Astrocyte (in vitro differentiated cells and primary cell): Measurements from ENCODE around the gene NUMA1. TPM values are rescaled to one million over a fixed set of nuclear protein-coding genes. Genes with fewer than 3 reads are reported as not detected.

Experiments
- DNase-seq: peaks from one replicate; pipeline ENCODE4 v3.0.0-alpha.2; 2010; ENCODE audit warnings: low read depth
- FAIRE-seq: peaks from 2 replicates; lab custom pipeline; 2011; peaks lifted over from hg19 to GRCh38; lab: Jason Lieb, UNC
- H2AFZ ChIP-seq: 2 replicates; pipeline ENCODE4 v1.6.0; 2012; ENCODE audit warnings: low read depth, low read length, inconsistent platforms
- H3K27ac ChIP-seq: 2 replicates; pipeline ENCODE4 v1.5.1; 2011; ENCODE audit warnings: low read depth, low read length, inconsistent platforms
- H3K27me3 ChIP-seq: 2 replicates; pipeline ENCODE4 v1.6.0; 2011; ENCODE audit warnings: low read length, inconsistent platforms; ENCODE audit not compliant: insufficient read depth
- H3K36me3 ChIP-seq: 2 replicates; pipeline ENCODE4 v1.5.1; 2011; ENCODE audit warnings: low read length, inconsistent platforms; ENCODE audit not compliant: insufficient read depth
- H3K4me1 ChIP-seq: 2 replicates; pipeline ENCODE4 v1.5.1; 2011; ENCODE audit warnings: low read length, inconsistent platforms; ENCODE audit not compliant: insufficient read depth
- H3K4me2 ChIP-seq: 2 replicates; pipeline ENCODE4 v1.6.0; 2012; ENCODE audit warnings: low read length, inconsistent platforms
- H3K4me3 ChIP-seq: 2 replicates; pipeline ENCODE4 v1.5.1; 2011; ENCODE audit warnings: low read depth, mild to moderate bottlenecking, low read length, inconsistent platforms; ENCODE audit not compliant: insufficient read depth
- H3K79me2 ChIP-seq: 2 replicates; pipeline ENCODE4 v1.6.0; 2012; ENCODE audit warnings: mild to moderate bottlenecking, low read length, inconsistent platforms; ENCODE audit not compliant: insufficient read depth
- H3K9ac ChIP-seq: 2 replicates; pipeline ENCODE4 v1.6.0; 2012; ENCODE audit warnings: mild to moderate bottlenecking, low read length, inconsistent platforms
- H3K9me3 ChIP-seq: 2 replicates; pipeline ENCODE4 v1.5.1; 2012; ENCODE audit warnings: low read depth, mild to moderate bottlenecking, low read length, inconsistent platforms; ENCODE audit not compliant: insufficient read depth
- H4K20me1 ChIP-seq: 2 replicates; pipeline ENCODE4 v1.6.0; 2012; ENCODE audit warnings: low read length, inconsistent platforms; ENCODE audit not compliant: insufficient read depth
- H3K27ac Mint-ChIP-seq: one replicate; pipeline ENCODE4 v1.8.0; 2021; ENCODE audit warnings: mild to moderate bottlenecking, mixed read lengths; ENCODE audit not compliant: unreplicated experiment
- H3K27me3 Mint-ChIP-seq: one replicate; pipeline ENCODE4 v1.8.0; 2021; ENCODE audit warnings: low read depth, mixed read lengths; ENCODE audit not compliant: unreplicated experiment
- H3K36me3 Mint-ChIP-seq: one replicate; pipeline ENCODE4 v1.8.0; 2021; ENCODE audit warnings: low read depth, mixed read lengths; ENCODE audit not compliant: unreplicated experiment
- H3K4me1 Mint-ChIP-seq: one replicate; pipeline ENCODE4 v1.8.0; 2021; ENCODE audit warnings: low read depth, mixed read lengths; ENCODE audit not compliant: unreplicated experiment
- H3K4me3 Mint-ChIP-seq: one replicate; pipeline ENCODE4 v1.8.0; 2021; ENCODE audit warnings: mild to moderate bottlenecking, moderate library complexity, mixed read lengths; ENCODE audit not compliant: unreplicated experiment
- H3K9me3 Mint-ChIP-seq: one replicate; pipeline ENCODE4 v1.8.0; 2021; ENCODE audit warnings: mild to moderate bottlenecking, mixed read lengths; ENCODE audit not compliant: unreplicated experiment
- CTCF ChIP-seq: IDR thresholded peaks from 2 replicates; pipeline ENCODE4 v1.5.1; 2011; ENCODE audit warnings: low read depth, mild to moderate bottlenecking, inconsistent platforms, low read length, moderate library complexity; ENCODE audit not compliant: insufficient read depth
- EZH2 ChIP-seq: IDR thresholded peaks from 2 replicates; pipeline ENCODE4 v1.6.1; 2012; ENCODE audit warnings: mild to moderate bottlenecking, low read length, inconsistent platforms; ENCODE audit not compliant: insufficient read depth
- total RNA-seq: library from RNA; stranded (reverse); gene quantifications from 2 replicates; pipeline ENCODE4 v1.2.1, GENCODE V29; 2021

The NUMA1 gene
- total RNA-seq, 1 donor from 2014 or later = 111 TPM

- Histone ChIP-seq H3K9me3 (no peaks in the 10 kb centered on the region), H3K4me2 (no peak overlapping the region), H3K27ac (peak overlapping the region; percentile 32), H4K20me1 (no peaks in the 10 kb centered on the region), H2AFZ (no peak overlapping the region), H3K4me3 (no peak overlapping the region), H3K4me1 (no peaks in the 10 kb centered on the region), H3K36me3 (peaks cover 4% of the 10 kb centered on the region), H3K9ac (no peak overlapping the region), H3K79me2 (peaks cover 80% of the 10 kb centered on the region), H3K27me3 (no peaks in the 10 kb centered on the region)
- no peaks in the 10 kb centered on the region for H3K27me3 Mint-ChIP-seq
- no peak overlapping the region for H3K4me3 Mint-ChIP-seq
- DNase-seq (peak; percentile 44), FAIRE-seq (no peak)
- peak overlapping the region; percentile 43 for H3K27ac Mint-ChIP-seq
- no peaks in the 10 kb centered on the region for H3K36me3 Mint-ChIP-seq
- peaks cover 10% of the 10 kb centered on the region for H3K4me1 Mint-ChIP-seq
- no peak for TF ChIP-seq EZH2
- TF ChIP-seq CTCF = no peak
- no peaks in the 10 kb centered on the region for H3K9me3 Mint-ChIP-seq
Observed at GRCh38 chr11:72058416-72059034, 21.8 kb downstream of the NUMA1 start.

GRCh38 chr11:72048766-72049460, 31.4 kb downstream of the NUMA1 start:
- Histone ChIP-seq H3K9ac (no peak overlapping the region), H3K4me1 (no peaks in the 10 kb centered on the region), H3K4me3 (no peak overlapping the region), H3K79me2 (peaks cover 74% of the 10 kb centered on the region), H3K36me3 (peaks cover 5% of the 10 kb centered on the region), H3K4me2 (no peak overlapping the region), H3K27ac (no peak overlapping the region), H3K27me3 (no peaks in the 10 kb centered on the region), H4K20me1 (no peaks in the 10 kb centered on the region), H3K9me3 (no peaks in the 10 kb centered on the region), H2AFZ (no peak overlapping the region)
- no peak overlapping the region for H3K4me3 Mint-ChIP-seq
- H3K27ac Mint-ChIP-seq = peak overlapping the region; percentile 44
- peaks cover 2% of the 10 kb centered on the region for H3K36me3 Mint-ChIP-seq
- no peak for TF ChIP-seq CTCF
- TF ChIP-seq EZH2 = no peak
- no peaks in the 10 kb centered on the region for H3K4me1 Mint-ChIP-seq
- no peaks in the 10 kb centered on the region for H3K9me3 Mint-ChIP-seq
- no peak for DNase-seq
- no peak for FAIRE-seq
- no peaks in the 10 kb centered on the region for H3K27me3 Mint-ChIP-seq

GRCh38 chr11:72045849-72046248, 34.5 kb downstream of the NUMA1 start:
- no peaks in the 10 kb centered on the region for H3K27me3 ChIP-seq
- H3K4me1 ChIP-seq = peaks cover 16% of the 10 kb centered on the region
- no peak for FAIRE-seq
- no peak overlapping the region for H3K4me3 ChIP-seq
- H3K9me3 ChIP-seq = no peaks in the 10 kb centered on the region
- H3K9me3 Mint-ChIP-seq = no peaks in the 10 kb centered on the region
- no peaks in the 10 kb centered on the region for H3K27me3 Mint-ChIP-seq
- no peak overlapping the region for H3K27ac ChIP-seq
- no peak for DNase-seq
- no peak overlapping the region for H3K27ac Mint-ChIP-seq
- TF ChIP-seq EZH2 = no peak
- TF ChIP-seq CTCF = no peak
- H3K4me2 ChIP-seq = no peak overlapping the region
- peaks cover 77% of the 10 kb centered on the region for H3K79me2 ChIP-seq
- H3K36me3 Mint-ChIP-seq = no peaks in the 10 kb centered on the region
- H3K4me1 Mint-ChIP-seq = peaks cover 15% of the 10 kb centered on the region
- peaks cover 5% of the 10 kb centered on the region for H3K36me3 ChIP-seq
- no peak overlapping the region for H3K4me3 Mint-ChIP-seq
- no peak overlapping the region for H3K9ac ChIP-seq
- H4K20me1 ChIP-seq = no peaks in the 10 kb centered on the region
- H2AFZ ChIP-seq = no peak overlapping the region
